HCT116 (cell line): ENCODE results near the gene MAML3.

Source experiments
- EZH2 ChIP-seq: fragments of 200-600 bp; sonication (generic); IDR thresholded peaks from 2 replicates; pipeline ENCODE4 v1.6.1; 2017; ENCODE audit warnings: antibody characterized with exemption, mixed run types
- EZH2phosphoT487 ChIP-seq: fragments of 200-600 bp; IDR thresholded peaks from 2 replicates; pipeline ENCODE4 v1.6.1; 2018; ENCODE audit warnings: antibody characterized with exemption, borderline replicate concordance
- POLR2AphosphoS5 ChIP-seq: IDR thresholded peaks from 2 replicates; pipeline ENCODE4 v1.6.1; 2011; ENCODE audit warnings: mild to moderate bottlenecking, low read depth, low read length, moderate library complexity
- ZFX ChIP-seq: fragments of 450-650 bp; IDR thresholded peaks from 2 replicates; pipeline ENCODE4 v1.6.1; 2017
- TF ChIP-seq, protein P1 (sequence below), 3 experiments: fragments of 200-600 bp in 1 of 3; sonication (generic) in 1 of 3; IDR thresholded peaks in 2 of 3; conservative IDR thresholded peaks in 1 of 3; 2 replicates each; pipeline ENCODE4 v1.5.1; 2012 to 2017; ENCODE audit warnings: low read depth in 2 of 3, low read length in 2 of 3, antibody characterized with exemption in 1 of 3, borderline replicate concordance in 1 of 3, control low read depth in 1 of 3, mild to moderate bottlenecking in 1 of 3, mixed read lengths in 1 of 3, mixed run types in 1 of 3, moderate library complexity in 1 of 3; ENCODE audit not compliant: insufficient read depth in 1 of 3
- TF ChIP-seq, protein P2 (sequence below): IDR thresholded peaks from 2 replicates; pipeline ENCODE4 v1.6.1; 2012; ENCODE audit warnings: low read depth

DNA sequence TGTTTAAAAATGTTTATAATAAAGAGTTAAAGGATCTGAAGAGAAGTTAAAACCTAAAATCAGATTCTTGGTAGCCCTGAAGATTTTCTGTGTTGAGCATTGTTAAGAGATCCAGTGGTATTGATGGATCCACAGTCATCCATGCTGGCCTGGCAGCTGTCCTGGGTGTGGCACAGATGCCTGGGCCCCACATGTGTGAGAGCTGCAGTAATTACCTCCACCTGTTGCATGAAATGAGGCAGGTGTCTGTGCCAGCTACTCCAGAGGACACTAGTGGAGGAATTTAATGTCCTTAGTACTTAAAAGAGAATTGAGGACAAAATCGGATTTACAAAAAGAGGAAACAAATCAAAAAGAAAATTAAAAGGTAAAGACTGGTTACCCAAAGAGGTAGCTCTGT lies 444.3 kb downstream of the MAML3 start:
- TF ChIP-seq, protein P1, sequence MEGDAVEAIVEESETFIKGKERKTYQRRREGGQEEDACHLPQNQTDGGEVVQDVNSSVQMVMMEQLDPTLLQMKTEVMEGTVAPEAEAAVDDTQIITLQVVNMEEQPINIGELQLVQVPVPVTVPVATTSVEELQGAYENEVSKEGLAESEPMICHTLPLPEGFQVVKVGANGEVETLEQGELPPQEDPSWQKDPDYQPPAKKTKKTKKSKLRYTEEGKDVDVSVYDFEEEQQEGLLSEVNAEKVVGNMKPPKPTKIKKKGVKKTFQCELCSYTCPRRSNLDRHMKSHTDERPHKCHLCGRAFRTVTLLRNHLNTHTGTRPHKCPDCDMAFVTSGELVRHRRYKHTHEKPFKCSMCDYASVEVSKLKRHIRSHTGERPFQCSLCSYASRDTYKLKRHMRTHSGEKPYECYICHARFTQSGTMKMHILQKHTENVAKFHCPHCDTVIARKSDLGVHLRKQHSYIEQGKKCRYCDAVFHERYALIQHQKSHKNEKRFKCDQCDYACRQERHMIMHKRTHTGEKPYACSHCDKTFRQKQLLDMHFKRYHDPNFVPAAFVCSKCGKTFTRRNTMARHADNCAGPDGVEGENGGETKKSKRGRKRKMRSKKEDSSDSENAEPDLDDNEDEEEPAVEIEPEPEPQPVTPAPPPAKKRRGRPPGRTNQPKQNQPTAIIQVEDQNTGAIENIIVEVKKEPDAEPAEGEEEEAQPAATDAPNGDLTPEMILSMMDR (IDR thresholded peaks at IDR 0.05 in 2 of 3, conservative IDR thresholded peaks at IDR 0.05 in 1 of 3; ENCODE audit: borderline replicate concordance in 1 of 3, insufficient read depth in 1 of 3, low read depth in 2 of 3, low read length in 2 of 3) = no peak
- no peak for TF ChIP-seq EZH2
- no peak for TF ChIP-seq POLR2AphosphoS5
- TF ChIP-seq, protein P2, sequence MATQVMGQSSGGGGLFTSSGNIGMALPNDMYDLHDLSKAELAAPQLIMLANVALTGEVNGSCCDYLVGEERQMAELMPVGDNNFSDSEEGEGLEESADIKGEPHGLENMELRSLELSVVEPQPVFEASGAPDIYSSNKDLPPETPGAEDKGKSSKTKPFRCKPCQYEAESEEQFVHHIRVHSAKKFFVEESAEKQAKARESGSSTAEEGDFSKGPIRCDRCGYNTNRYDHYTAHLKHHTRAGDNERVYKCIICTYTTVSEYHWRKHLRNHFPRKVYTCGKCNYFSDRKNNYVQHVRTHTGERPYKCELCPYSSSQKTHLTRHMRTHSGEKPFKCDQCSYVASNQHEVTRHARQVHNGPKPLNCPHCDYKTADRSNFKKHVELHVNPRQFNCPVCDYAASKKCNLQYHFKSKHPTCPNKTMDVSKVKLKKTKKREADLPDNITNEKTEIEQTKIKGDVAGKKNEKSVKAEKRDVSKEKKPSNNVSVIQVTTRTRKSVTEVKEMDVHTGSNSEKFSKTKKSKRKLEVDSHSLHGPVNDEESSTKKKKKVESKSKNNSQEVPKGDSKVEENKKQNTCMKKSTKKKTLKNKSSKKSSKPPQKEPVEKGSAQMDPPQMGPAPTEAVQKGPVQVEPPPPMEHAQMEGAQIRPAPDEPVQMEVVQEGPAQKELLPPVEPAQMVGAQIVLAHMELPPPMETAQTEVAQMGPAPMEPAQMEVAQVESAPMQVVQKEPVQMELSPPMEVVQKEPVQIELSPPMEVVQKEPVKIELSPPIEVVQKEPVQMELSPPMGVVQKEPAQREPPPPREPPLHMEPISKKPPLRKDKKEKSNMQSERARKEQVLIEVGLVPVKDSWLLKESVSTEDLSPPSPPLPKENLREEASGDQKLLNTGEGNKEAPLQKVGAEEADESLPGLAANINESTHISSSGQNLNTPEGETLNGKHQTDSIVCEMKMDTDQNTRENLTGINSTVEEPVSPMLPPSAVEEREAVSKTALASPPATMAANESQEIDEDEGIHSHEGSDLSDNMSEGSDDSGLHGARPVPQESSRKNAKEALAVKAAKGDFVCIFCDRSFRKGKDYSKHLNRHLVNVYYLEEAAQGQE = no peak
- no peak for TF ChIP-seq EZH2phosphoT487
- TF ChIP-seq ZFX = no peak
